Natural killer cell treated with Interleukin-12 subunit alpha and Interleukin-12 subunit beta and Interleukin-15 and Interleukin-18, amount 100 ng/mL, for 72 hours (primary cell): ENCODE data around the gene ITSN2. TPM values are rescaled to one million over a fixed set of nuclear protein-coding genes. Genes with fewer than 3 reads are reported as not detected.

ENCODE experiments used
- ATAC-seq, 2 donors: fragments of 150-1000 bp; cut with Tn5 transposase in 1 of 2; sonication (Bioruptor Pico), chemical (Tn5 transposase) in 1 of 2; 2 replicates each; pipeline ENCODE4 v1.10.0; 2021
- DNase-seq: peaks from one replicate; pipeline ENCODE4 v3.0.0; 2022; ENCODE audit warnings: low spot score
- H3K27ac Mint-ChIP-seq, 2 donors: 1 replicate in 1 of 2; 2 replicates in 1 of 2; pipeline ENCODE4 v1.8.0; 2022; ENCODE audit warnings: mixed read lengths in 2 of 2, mild to moderate bottlenecking in 1 of 2, moderate library complexity in 1 of 2
- H3K27me3 Mint-ChIP-seq, 2 donors: 1 replicate in 1 of 2; 2 replicates in 1 of 2; pipeline ENCODE4 v1.8.0; 2022; ENCODE audit warnings: mixed read lengths in 2 of 2
- H3K36me3 Mint-ChIP-seq: one replicate; pipeline ENCODE4 v1.8.0; 2022; ENCODE audit warnings: mixed read lengths
- H3K4me1 Mint-ChIP-seq, 2 donors: 1 replicate in 1 of 2; 2 replicates in 1 of 2; pipeline ENCODE4 v1.8.0; 2022; ENCODE audit warnings: low read depth in 2 of 2, mixed read lengths in 2 of 2, mild to moderate bottlenecking in 1 of 2
- H3K4me3 Mint-ChIP-seq: one replicate; pipeline ENCODE4 v1.8.0; 2022; ENCODE audit warnings: mixed read lengths
- H3K9me3 Mint-ChIP-seq: 2 replicates; pipeline ENCODE4 v1.8.0; 2022; ENCODE audit warnings: mixed read lengths
- total RNA-seq, 2 donors: library from RNA; stranded (reverse); gene quantifications; one replicate each; pipeline ENCODE4 v1.2.3, GENCODE V29; 2022

Gene ITSN2
- total RNA-seq, 2 donors from 2014 or later: 71.5 to 80.7 TPM

DNA sequence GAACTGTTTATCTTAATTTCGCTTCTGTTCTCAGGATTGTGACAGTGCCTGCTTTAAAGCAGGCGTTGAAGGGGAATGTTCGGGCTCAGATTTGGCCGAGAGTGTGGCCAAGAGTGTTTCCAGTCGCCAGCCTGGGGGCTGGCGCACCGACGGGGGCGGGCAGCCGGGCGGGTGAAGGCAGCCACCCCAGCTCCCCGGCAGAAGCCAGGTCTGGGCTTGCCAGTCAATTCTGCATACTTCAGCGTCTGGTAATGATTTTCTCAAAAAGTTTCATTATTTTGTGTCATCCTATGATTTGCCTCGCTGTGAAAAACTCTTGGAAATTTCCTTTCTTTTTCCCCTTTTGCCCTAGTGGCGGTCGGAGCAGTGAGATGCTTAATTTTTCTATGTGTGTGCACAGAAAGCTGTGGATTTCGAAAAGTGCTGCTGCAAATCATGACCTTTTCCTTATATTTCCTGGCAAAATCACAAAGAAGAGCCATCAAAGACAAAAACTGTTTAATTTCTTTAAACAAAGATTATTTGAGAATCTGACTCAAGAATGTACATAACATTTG is 184.6 kb downstream of the ITSN2 start:
- H3K27ac Mint-ChIP-seq: no peak overlapping the region
- peaks cover 4 to 7% of the 10 kb centered on the region in 2 donors for H3K27me3 Mint-ChIP-seq
- no peaks in the 10 kb centered on the region for H3K36me3 Mint-ChIP-seq
- no peaks in the 10 kb centered on the region for H3K9me3 Mint-ChIP-seq
- H3K4me3 Mint-ChIP-seq: no peak overlapping the region
- DNase-seq (no peak), ATAC-seq (no peak)
- no peaks in the 10 kb centered on the region for H3K4me1 Mint-ChIP-seq

DNA sequence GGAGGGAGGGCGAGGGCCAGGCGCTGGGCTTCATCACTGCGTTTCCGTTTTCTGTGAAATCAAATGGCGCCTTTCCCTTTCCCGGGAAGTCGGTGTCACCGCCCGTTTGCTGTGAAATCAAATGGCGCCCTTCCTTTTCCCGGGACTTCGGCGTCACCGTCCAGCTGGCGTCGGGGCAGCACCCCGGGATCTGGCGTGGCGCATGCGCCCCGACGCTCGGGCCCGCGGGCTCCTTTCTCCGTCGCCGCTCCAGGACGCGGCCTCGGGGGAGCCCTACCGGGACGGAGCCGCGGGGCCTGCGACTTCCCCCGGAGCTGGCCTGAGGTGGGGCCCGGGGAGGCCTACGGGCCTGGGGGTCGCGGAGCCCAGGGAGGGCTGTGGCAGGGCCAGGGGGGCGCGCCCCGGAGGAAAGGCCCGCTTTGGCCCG is 185.5 kb downstream of the ITSN2 start, which contains the start of gene FAM228A:
TSS of gene FAM228A (plus strand) at position 203 of the 427 bp plus-strand sequence. CDS start 428 bp downstream, outside the sequence.
- Mint-ChIP-seq H3K27ac (no peak within 1 kb of the TSS), H3K36me3 (no peaks in the 10 kb centered on the region), H3K4me1 (no peaks in the 10 kb centered on the region), H3K4me3 (no peak within 1 kb of the TSS), H3K27me3 (peaks cover 4 to 7% of the 10 kb centered on the region in 2 donors), H3K9me3 (no peaks in the 10 kb centered on the region)
- DNase-seq (no peak), ATAC-seq (no peak)

DNA sequence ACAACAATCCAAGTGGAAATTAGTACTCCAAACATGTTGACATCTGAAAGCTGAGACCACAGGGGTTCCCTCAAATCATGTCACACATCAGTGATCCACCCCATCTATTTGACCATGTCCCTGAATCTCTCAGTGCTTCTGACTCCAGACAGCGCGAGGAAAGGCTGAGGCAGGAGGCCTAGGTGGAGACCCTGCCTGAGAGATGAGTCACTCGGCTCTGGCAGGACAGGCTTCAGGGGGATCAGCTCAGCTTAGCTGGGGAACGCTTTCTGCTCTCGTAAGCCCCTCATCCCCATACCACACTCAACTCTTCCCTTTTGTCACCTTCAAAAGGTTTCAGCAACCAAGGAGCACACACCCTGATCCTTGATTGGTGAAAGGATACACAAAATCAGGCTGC is 191.3 kb downstream of the ITSN2 start:
- H3K27me3 Mint-ChIP-seq: peaks cover 3 to 5% of the 10 kb centered on the region in 2 donors
- H3K27ac Mint-ChIP-seq: no peak overlapping the region
- ATAC-seq (no peak), DNase-seq (no peak)
- H3K36me3 Mint-ChIP-seq: no peaks in the 10 kb centered on the region
- no peak overlapping the region for H3K4me3 Mint-ChIP-seq
- no peaks in the 10 kb centered on the region for H3K9me3 Mint-ChIP-seq
- no peaks in the 10 kb centered on the region for H3K4me1 Mint-ChIP-seq

DNA sequence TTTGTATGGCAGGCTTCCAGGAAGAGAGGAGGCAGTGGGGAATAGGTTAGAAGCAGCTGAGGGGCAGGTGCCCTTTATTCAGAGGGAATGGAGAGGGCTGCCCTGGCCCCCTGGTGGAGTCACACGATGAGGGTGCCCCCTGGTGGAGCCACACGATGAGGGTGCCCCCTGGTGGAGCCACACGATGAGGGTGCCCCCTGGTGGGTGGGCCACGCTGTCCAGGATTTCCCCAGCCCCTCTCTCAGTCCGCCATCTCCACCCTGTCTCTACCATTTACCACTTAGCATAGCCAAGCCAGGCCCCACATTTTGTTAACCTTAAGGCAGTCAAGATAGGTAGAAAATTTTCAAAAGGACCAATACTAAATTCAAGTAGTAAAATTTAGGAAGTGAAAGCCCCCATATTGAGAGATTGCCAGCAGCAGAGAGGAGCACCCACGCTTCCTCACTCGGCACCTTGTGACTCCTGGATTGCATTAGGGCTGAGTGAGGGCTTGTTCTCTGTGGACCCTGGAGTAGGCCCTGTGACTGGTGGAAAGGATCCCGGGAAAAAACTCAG is 195.8 kb downstream of the ITSN2 start:
- H3K4me3 Mint-ChIP-seq: no peak overlapping the region
- no peaks in the 10 kb centered on the region for H3K36me3 Mint-ChIP-seq
- H3K27ac Mint-ChIP-seq: no peak overlapping the region
- DNase-seq: no peak
- peak; percentile 71 to 74 for ATAC-seq
- H3K27me3 Mint-ChIP-seq: no peaks in the 10 kb centered on the region
- no peaks in the 10 kb centered on the region for H3K9me3 Mint-ChIP-seq
- no peaks in the 10 kb centered on the region for H3K4me1 Mint-ChIP-seq

DNA sequence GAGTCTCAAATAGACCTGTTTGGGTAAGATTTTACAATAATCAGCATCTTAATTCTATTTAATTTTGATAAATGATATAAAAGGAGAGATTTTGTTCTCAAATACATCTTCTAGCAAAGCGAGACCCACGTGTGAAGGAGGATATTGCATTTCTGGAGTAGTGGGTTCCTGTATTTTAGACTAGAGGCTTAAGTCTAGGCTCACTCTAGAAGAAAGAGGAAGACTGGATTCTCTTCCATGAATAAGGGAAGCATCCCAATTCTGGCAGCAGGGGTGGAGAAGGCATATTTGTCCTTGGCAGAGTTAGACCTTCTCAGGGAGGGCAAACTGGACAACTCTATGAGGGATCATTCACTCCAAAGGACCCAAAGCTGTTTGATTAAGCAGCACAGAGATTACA is 196.7 kb downstream of the ITSN2 start:
- H3K4me1 Mint-ChIP-seq: no peaks in the 10 kb centered on the region
- DNase-seq (no peak), ATAC-seq (no peak)
- H3K36me3 Mint-ChIP-seq: no peaks in the 10 kb centered on the region
- no peaks in the 10 kb centered on the region for H3K9me3 Mint-ChIP-seq
- no peak overlapping the region for H3K4me3 Mint-ChIP-seq
- no peak overlapping the region for H3K27ac Mint-ChIP-seq
- H3K27me3 Mint-ChIP-seq: no peaks in the 10 kb centered on the region

DNA sequence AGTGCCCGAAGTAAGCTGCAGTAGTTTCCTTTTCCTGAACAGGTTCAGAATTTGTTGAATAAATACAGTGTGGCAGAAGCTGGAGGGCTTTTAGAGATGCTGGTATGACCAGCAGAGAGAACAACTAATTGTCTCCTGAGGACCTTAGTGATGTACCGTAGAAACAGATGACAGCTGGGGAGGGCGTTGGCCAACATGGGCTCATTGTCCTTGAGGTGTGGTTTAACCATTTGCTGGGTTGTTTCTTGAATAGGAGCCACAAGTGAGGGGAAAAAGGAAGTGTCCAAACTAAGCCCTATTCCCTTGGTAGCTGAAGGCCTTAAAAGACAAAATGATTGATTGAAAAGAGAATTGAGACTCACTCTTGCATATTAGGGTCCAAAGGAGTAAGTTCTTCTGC is 197.2 kb downstream of the ITSN2 start:
- H3K4me1 Mint-ChIP-seq: no peaks in the 10 kb centered on the region
- no peaks in the 10 kb centered on the region for H3K36me3 Mint-ChIP-seq
- H3K27me3 Mint-ChIP-seq: no peaks in the 10 kb centered on the region
- no peak overlapping the region for H3K4me3 Mint-ChIP-seq
- no peak for DNase-seq
- no peak overlapping the region for H3K27ac Mint-ChIP-seq
- H3K9me3 Mint-ChIP-seq: no peaks in the 10 kb centered on the region
- ATAC-seq: no peak

DNA sequence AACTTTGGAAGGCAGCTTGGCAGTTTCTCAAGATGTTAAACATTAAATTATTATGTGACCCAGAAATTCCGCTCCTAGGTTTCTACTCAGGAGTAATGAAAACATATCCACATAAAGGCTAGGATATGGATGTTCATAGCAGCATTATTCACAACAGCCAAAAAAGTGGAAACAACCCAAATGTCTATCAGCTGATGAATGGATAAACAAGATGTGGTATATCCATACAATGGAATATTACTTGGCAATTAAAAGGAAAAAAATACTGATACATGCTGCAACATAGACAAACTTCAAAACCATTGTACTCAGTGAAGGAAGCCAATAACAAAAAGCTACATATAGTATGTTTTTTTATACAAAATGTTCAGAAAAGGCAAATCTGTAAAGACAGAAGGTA is 197.8 kb downstream of the ITSN2 start:
- DNase-seq: no peak
- Mint-ChIP-seq H3K4me1 (no peaks in the 10 kb centered on the region), H3K27ac (no peak overlapping the region), H3K9me3 (no peaks in the 10 kb centered on the region), H3K36me3 (no peaks in the 10 kb centered on the region), H3K4me3 (no peak overlapping the region), H3K27me3 (no peaks in the 10 kb centered on the region)
- ATAC-seq: no peak

DNA sequence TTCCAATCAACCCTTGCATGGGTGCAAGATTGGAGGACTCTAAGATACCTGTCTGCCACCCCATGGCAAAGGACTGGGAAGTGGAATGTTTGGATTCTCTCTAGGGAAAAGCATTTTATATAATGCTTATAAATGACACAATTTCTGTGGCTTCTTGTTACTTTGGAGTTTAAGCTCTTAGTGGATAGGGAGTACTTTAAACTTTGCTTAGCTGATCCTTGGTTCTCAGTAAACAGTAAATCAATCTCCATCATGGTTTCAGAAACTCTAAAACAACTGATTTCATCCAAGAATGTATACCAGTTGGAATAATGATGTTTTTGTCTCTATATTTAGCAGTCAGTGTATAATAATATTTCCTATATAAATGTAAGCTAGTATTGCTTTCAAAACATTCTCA is 199.6 kb downstream of the ITSN2 start:
- H3K27ac Mint-ChIP-seq: no peak overlapping the region
- no peaks in the 10 kb centered on the region for H3K4me1 Mint-ChIP-seq
- no peaks in the 10 kb centered on the region for H3K9me3 Mint-ChIP-seq
- H3K27me3 Mint-ChIP-seq: no peaks in the 10 kb centered on the region
- ATAC-seq: no peak
- DNase-seq: no peak
- no peaks in the 10 kb centered on the region for H3K36me3 Mint-ChIP-seq
- no peak overlapping the region for H3K4me3 Mint-ChIP-seq

DNA sequence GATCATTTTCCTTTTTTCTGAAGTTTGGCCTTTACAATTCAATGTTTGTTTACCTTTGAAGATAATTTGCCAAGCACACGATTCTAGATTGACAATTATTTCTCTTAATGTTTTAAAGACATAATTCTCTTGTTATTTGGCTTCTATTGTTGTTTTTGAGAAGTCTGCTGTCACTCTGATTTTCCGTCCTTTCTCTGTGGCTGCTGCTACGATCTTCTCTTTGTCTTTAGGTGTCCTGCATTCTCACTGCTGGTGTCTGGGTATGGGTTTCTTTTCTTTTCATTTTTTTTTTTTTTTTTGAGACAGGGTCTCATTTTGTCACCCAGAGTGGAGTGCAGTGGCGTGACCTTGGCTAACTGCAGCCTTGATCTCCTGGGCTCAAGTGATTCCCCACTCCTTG is 200.6 kb downstream of the ITSN2 start:
- no peak for ATAC-seq

DNA sequence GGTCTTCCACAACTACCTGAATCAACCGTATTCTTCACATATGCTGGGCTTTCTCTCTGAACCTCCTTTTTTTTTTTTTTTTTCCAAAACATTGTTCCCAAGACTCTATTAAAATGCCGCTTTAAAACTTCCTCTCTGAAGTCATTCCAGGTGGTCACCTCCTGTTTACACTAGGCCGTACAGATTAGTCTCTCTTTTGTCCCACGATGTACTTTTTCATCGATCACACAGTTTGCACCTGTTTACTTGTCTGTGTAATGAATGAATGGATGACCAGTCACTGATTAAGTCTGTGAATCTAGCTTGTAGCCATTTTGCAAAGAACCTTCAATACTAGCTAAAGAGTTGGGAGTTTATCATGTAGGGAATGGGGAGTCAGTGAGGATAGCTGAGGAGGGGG is 202.2 kb downstream of the ITSN2 start:
- no peaks in the 10 kb centered on the region for H3K4me1 Mint-ChIP-seq
- no peak for DNase-seq
- no peak for ATAC-seq
- H3K9me3 Mint-ChIP-seq: no peaks in the 10 kb centered on the region
- H3K36me3 Mint-ChIP-seq: no peaks in the 10 kb centered on the region
- H3K27me3 Mint-ChIP-seq: no peaks in the 10 kb centered on the region
- H3K4me3 Mint-ChIP-seq: no peak overlapping the region
- H3K27ac Mint-ChIP-seq: no peak overlapping the region

More for the DNA sequence above, 200.6 kb downstream of the ITSN2 start:
- H3K27me3 Mint-ChIP-seq: no peaks in the 10 kb centered on the region
- H3K4me1 Mint-ChIP-seq: no peaks in the 10 kb centered on the region
- H3K4me3 Mint-ChIP-seq: no peak overlapping the region
- H3K27ac Mint-ChIP-seq: no peak overlapping the region
- no peak for DNase-seq
- no peaks in the 10 kb centered on the region for H3K36me3 Mint-ChIP-seq
- H3K9me3 Mint-ChIP-seq: no peaks in the 10 kb centered on the region

DNA sequence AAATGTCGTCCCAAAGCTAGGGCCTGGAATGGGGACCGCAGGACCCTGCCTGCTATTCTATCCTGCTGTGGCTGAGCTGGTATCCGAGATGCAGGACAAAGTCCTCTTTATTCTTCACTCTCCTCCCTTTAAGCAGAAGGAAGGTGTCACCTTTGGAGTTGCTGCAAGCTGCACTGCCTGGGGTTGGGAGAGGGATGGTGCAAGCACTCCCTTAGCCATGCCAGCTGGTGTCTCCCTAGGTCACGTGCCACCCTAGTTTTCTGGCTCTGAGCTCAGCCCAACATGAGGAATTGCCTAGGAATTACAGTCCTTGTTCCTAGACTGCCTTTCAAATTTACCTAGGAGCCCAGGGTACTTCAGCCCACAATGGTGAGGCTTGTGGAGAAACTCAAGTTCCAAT is 206.9 kb downstream of the ITSN2 start:
- DNase-seq (no peak), ATAC-seq (no peak)
- Mint-ChIP-seq H3K27ac (no peak overlapping the region), H3K4me1 (no peaks in the 10 kb centered on the region), H3K27me3 (no peaks in the 10 kb centered on the region), H3K4me3 (no peak overlapping the region), H3K36me3 (peaks cover 9% of the 10 kb centered on the region), H3K9me3 (peaks cover 2% of the 10 kb centered on the region)

Other genes with a start within 250 kb of the ITSN2 start
- 1 to 10 TPM in 1 of 2 donors, not detected in 1; 1.2 TPM for gene PFN4, start 237.2 kb downstream of the ITSN2 start, total RNA-seq
- gene FAM228B, start 237.1 kb downstream of the ITSN2 start, total RNA-seq: 10 to 100 TPM; 13.7 to 14.4 TPM
- gene FAM228A, start 185.5 kb downstream of the ITSN2 start, total RNA-seq: under 1 TPM in 1 of 2 donors, not detected in 1; 0.21 TPM
- 100 to 1,000 TPM in 1 of 2 donors, 10 to 100 TPM in 1; 84.1 to 139 TPM for gene NCOA1, start 130.7 kb upstream of the ITSN2 start, total RNA-seq